Osteoblast (primary cell): ENCODE data around the gene NEK6. TPM values are rescaled to one million over a fixed set of nuclear protein-coding genes. Genes with fewer than 3 reads are reported as not detected.

Experiments used
- DNase-seq: peaks from one replicate; pipeline ENCODE4 v3.0.0; 2011; ENCODE audit warnings: low spot score, mixed read lengths; ENCODE audit not compliant: insufficient read length; ENCODE audit errors: missing footprints
- H2AFZ ChIP-seq: 2 replicates; pipeline ENCODE4 v1.6.0; 2011; ENCODE audit warnings: mild to moderate bottlenecking, low read length
- H3K27ac ChIP-seq: 2 replicates; pipeline ENCODE4 v1.5.1; 2011; ENCODE audit warnings: mild to moderate bottlenecking, low read depth, low read length, moderate library complexity
- H3K27me3 ChIP-seq: 2 replicates; pipeline ENCODE4 v1.6.0; 2012; ENCODE audit warnings: mild to moderate bottlenecking, control low read depth, inconsistent platforms, low read length, moderate library complexity; ENCODE audit not compliant: insufficient read depth
- H3K36me3 ChIP-seq: 2 replicates; pipeline ENCODE4 v1.5.1; 2011; ENCODE audit warnings: mild to moderate bottlenecking, low read length, control low read depth, moderate library complexity; ENCODE audit not compliant: insufficient read depth
- H3K4me1 ChIP-seq: 2 replicates; pipeline ENCODE4 v1.5.1; 2011; ENCODE audit warnings: mild to moderate bottlenecking, low read length, control low read depth, moderate library complexity; ENCODE audit not compliant: insufficient read depth
- H3K4me2 ChIP-seq: 2 replicates; pipeline ENCODE4 v1.6.0; 2011; ENCODE audit warnings: mild to moderate bottlenecking, low read length; ENCODE audit not compliant: insufficient read depth
- H3K4me3 ChIP-seq: fragments of 200-600 bp; sonication (generic); 3 replicates; pipeline ENCODE4 v1.5.1; 2012; ENCODE audit warnings: mild to moderate bottlenecking, low read length, inconsistent platforms; ENCODE audit not compliant: insufficient read depth
- H3K79me2 ChIP-seq: 2 replicates; pipeline ENCODE4 v1.6.0; 2012; ENCODE audit warnings: mild to moderate bottlenecking, low read length, control low read depth, inconsistent platforms; ENCODE audit not compliant: insufficient read depth
- H3K9me3 ChIP-seq: 2 replicates; pipeline ENCODE4 v1.5.1; 2011; ENCODE audit warnings: low read depth, low read length, control low read depth
- H4K20me1 ChIP-seq: 2 replicates; pipeline ENCODE4 v1.6.0; 2012; ENCODE audit warnings: mild to moderate bottlenecking, low read length, control low read depth; ENCODE audit not compliant: insufficient read depth
- CTCF ChIP-seq: IDR thresholded peaks from 2 replicates; pipeline ENCODE4 v1.5.1; 2011; ENCODE audit warnings: mild to moderate bottlenecking, low read depth, low read length, moderate library complexity; ENCODE audit errors: extremely low read depth
- total RNA-seq: library from RNA; depleted of rRNA; stranded (reverse); fragments of >200 nt; gene quantifications from 2 replicates; pipeline ENCODE4 v1.2.3, GENCODE V29; 2012

The NEK6 gene
- total RNA-seq, 1 donor, result 128 TPM

DNA sequence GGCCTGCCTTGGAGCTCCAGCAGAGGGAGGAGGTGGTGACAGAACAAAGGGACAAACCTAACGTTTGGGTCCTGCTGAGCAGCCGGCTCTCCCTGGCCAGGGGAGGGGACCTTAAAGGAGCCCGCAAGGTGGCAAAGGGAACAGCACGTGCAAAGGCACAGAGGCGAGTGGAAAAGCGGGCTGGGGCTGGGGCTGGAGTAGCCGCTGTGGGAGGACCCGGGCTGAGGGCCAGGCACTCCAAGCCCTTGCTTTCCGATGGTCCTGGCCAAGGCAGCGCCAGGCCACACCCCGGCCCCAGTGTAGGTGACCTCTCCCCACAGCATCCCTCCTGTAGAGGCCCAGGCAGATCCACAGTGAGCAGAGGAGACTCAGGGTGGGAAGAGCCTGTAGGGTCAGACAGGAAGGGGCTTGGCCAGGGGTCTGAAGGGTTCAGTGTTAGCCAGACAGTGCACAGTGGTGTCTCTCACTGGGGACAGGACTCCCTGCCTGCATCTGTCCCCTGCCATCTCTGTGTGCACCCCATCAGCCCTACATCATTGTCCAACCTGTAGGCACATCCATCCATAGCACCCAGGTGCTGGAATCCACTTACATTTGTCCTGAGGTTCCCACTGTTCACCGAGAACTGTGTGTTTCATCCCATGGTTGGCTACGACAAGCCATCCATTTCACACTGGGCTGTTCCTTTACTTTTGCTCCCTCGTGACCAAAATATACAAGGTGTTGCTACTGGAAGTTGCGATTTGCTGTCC is 77.0 kb downstream of the NEK6 start:
- H3K36me3 ChIP-seq, result peaks cover 91% of the 10 kb centered on the region
- H3K4me2 ChIP-seq, result no peak overlapping the region
- no peaks in the 10 kb centered on the region for H3K27me3 ChIP-seq
- no peak overlapping the region for H3K27ac ChIP-seq
- no peaks in the 10 kb centered on the region for H3K4me1 ChIP-seq
- no peaks in the 10 kb centered on the region for H3K9me3 ChIP-seq
- DNase-seq, result peak; percentile 81
- peaks cover 37% of the 10 kb centered on the region for H3K79me2 ChIP-seq
- H3K4me3 ChIP-seq, result no peak overlapping the region
- H4K20me1 ChIP-seq, result peaks cover 42% of the 10 kb centered on the region
- no peak overlapping the region for H2AFZ ChIP-seq
- no peak for TF ChIP-seq CTCF

- Histone ChIP-seq H3K79me2 (peaks cover 36% of the 10 kb centered on the region), H3K9me3 (no peaks in the 10 kb centered on the region), H2AFZ (no peak overlapping the region), H3K36me3 (peaks cover 91% of the 10 kb centered on the region), H3K27me3 (no peaks in the 10 kb centered on the region), H3K4me2 (no peak overlapping the region), H3K27ac (no peak overlapping the region), H3K4me1 (no peaks in the 10 kb centered on the region), H3K4me3 (no peak overlapping the region), H4K20me1 (peaks cover 37% of the 10 kb centered on the region)
- DNase-seq, result peak; percentile 83
- no peak for TF ChIP-seq CTCF
Measured at GRCh38 chr9:124335320-124335707, 77.6 kb downstream of the NEK6 start.

- Histone ChIP-seq H3K36me3 (peaks cover 87% of the 10 kb centered on the region), H3K79me2 (peaks cover 37% of the 10 kb centered on the region), H3K4me3 (no peak overlapping the region), H3K9me3 (no peaks in the 10 kb centered on the region), H4K20me1 (peaks cover 31% of the 10 kb centered on the region), H3K4me1 (peaks cover 13% of the 10 kb centered on the region), H3K4me2 (no peak overlapping the region), H3K27ac (no peak overlapping the region), H2AFZ (no peak overlapping the region), H3K27me3 (no peaks in the 10 kb centered on the region)
- peak; percentile 23 for DNase-seq
- TF ChIP-seq CTCF, result no peak
Measured at GRCh38 chr9:124337562-124337961, 79.8 kb downstream of the NEK6 start.

GRCh38 chr9:124339603-124340146 is 81.9 kb downstream of the NEK6 start:
- peaks cover 22% of the 10 kb centered on the region for H3K4me1 ChIP-seq
- peaks cover 37% of the 10 kb centered on the region for H3K79me2 ChIP-seq
- TF ChIP-seq CTCF, result no peak
- peak overlapping the region; percentile 36 for H3K27ac ChIP-seq
- no peaks in the 10 kb centered on the region for H3K27me3 ChIP-seq
- H2AFZ ChIP-seq, result no peak overlapping the region
- no peak overlapping the region for H3K4me2 ChIP-seq
- H3K36me3 ChIP-seq, result peaks cover 85% of the 10 kb centered on the region
- no peak overlapping the region for H3K4me3 ChIP-seq
- no peaks in the 10 kb centered on the region for H3K9me3 ChIP-seq
- DNase-seq, result peak; percentile 60
- H4K20me1 ChIP-seq, result peaks cover 33% of the 10 kb centered on the region
